ENCODE measurements around the gene ZC3H12C.

GRCh38 chr11:110085255-110085838 lies 7.8 kb upstream of the ZC3H12C start:
- no peak for TF ChIP-seq POLR2AphosphoS5 (IDR thresholded peaks at IDR 0.05)
- TF ChIP-seq POLR2A (IDR thresholded peaks at IDR 0.05), result no peak
